ENCODE measurements around the gene USP8. TPM values are rescaled to one million over a fixed set of nuclear protein-coding genes. Genes with fewer than 3 reads are reported as not detected.
"Not testable (repeated sequence)": the region's sequence is repeated elsewhere in the genome, so short reads cannot be mapped to it uniquely, and the experiment has no call there.

Gene USP8
- total RNA-seq (2014; rRNA removed): 47.9 and 62.6 TPM in 2 replicates
- polyA plus RNA-seq (2012): 13.9 TPM

DNA sequence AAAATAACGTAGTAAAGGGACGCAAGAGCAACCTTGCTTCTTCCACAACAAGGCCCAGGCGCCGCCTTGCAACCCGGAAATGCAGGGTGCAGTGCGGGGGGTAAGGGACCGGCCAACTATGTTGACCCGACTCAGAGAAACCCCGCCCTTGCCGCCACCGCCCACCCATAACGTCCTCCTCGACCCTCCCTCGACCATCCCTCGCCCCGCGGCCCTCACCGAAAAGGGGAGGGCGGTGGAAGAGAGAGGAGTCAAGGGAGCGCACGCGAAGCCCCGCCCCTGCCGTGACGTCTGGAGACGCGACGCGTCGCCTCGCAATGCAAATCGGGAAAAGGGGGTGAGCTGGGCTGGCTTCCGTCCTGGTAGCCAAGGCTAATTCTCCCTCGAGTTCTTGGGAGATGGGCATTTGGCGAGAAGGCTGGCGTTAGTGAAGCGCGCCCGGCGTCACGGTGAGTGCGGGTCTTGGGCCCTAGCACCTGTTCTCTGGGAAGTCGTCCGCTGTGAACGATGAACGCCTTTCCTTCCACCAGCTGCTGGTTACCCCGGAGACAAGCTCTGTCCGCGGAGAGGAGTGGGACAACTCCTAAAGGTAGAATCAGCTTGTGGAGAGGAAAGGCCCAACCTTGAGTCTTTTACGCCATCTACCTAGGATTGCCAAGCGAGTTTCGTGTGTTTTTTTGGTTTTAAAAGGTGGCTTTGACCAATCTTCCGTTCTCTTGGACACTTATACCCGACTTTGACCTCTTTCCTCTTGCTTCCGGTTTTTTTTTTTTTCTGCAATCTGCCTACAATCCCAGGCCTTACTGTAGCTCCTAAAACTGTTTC lies at the start of gene USP8:
USP8 (plus strand) TSS at position 340 of the 825 bp plus-strand sequence. CDS start 14,669 bp downstream, outside the sequence.
- DNase-seq (ENCODE audit: low read depth): peak; percentile 97

DNA sequence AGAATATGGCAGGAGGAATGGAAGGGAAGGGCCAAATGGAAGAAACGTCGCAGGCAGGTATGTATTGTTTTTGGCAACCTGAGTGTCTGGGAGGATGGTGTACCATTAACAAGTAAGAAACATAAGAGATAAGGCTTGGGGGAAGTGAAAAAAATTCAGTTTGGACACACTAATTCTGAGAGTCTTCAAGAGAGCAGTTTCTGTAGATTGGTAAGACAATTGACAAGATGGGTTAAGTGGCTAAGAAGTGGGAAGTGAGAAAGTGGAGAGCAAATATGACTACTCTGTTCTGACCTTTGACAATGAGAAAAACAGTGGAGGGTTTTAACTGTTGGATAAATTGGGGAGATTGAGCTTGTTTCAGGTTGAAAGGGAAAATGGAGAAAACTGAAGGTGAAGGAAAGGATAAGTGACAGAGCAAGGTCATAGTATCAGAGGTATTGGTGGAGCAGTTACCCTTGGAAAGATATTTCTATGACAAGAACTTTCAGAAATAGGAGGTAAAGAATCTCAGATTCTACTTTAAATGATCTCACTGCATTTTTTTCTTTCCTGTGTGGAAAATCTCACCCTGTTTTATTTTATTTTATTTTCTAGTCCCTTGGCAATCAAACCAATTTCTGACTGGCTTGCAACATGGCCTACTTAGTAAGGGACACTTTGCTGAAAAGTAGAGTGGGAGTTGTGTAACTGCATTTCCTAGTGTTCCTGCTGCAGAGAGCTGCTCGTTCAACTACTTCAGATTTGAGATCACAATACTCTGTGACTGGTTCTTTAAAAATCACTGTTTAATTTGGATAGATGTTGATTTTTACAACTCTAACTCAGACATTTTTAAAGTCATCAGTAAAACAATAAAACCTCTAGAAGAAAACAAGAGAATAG lies 46.1 kb upstream of the USP8 start:
- DNase-seq (ENCODE audit: low read depth): no peak

DNA sequence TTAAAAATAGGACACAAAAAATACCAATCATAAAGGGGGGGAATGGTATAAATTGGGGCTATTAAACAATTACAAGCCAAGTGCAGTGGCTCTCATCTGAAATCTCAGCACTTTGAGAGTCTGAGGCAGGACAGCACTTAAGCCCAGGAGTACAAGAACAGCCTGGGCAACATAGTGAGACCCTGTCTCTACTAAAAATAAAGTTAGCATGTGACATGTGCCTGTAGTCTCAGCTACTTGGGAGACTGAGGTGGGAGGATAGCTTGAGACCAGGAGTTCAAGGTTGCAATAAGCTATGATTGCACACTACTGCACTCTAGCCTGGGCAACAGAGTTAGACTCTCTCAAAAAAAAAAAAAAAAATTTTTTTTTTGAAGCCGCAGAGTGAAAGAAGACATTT lies 45.4 kb upstream of the USP8 start:
- no peak for DNase-seq (ENCODE audit: low read depth)

DNA sequence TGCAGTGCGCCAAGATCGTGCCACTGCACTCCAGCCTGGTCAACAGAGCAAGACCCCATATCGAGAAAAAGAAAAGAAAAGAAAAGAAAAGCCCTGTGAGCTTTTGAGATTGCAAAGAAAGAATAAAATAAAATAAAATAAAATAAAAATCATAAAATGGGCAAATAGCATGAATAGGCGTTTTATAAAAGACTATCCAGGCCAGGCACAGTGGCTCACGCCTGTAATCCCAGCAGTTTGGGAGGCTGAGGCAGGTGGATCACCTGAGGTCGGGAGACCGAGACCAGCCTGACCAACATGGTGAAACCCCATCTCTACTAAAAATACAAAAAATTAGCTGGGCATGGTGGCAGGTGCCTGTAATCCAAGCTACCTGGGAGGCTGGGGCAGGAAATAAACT lies 44.8 kb upstream of the USP8 start:
- not testable (repeated sequence) for DNase-seq (ENCODE audit: low read depth)

DNA sequence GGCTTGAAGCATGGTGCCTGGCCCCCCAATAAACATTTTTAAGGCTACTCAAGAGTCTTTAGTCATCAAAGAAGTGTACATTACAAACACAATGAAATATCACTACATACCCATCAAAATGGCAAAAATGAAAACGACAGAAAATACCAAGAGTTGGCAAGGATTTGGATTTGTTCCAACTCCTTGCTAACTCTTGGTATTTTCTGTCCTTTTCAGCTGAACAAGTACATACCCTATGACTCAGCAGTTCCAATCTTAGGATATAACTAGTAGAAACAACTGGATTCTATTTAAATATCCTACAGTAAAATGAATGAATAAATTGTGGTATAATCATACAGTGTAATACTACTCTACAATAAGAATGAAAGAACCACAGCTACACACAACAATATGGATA lies 44.1 kb upstream of the USP8 start:
- peak; percentile 39 for DNase-seq (ENCODE audit: low read depth)

DNA sequence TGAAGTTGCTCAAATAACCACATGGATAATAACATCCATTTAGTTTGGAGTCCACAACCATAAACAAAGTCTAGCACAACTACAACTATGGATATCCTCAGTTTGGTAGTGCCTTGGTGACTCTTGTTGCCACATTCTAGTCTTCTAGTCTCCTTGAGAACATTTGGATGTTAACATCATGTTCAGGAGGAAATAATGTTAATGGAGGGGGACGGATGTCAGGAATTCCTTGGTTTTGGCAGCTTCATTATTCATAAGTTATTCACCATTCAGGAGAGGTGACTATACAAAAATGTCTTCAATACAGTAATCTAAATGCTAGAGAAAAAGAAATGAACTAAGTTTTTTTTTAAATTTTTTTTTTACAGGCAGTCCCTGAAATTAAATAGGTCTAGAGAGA lies 42.8 kb upstream of the USP8 start:
- DNase-seq (ENCODE audit: low read depth): no peak

DNA sequence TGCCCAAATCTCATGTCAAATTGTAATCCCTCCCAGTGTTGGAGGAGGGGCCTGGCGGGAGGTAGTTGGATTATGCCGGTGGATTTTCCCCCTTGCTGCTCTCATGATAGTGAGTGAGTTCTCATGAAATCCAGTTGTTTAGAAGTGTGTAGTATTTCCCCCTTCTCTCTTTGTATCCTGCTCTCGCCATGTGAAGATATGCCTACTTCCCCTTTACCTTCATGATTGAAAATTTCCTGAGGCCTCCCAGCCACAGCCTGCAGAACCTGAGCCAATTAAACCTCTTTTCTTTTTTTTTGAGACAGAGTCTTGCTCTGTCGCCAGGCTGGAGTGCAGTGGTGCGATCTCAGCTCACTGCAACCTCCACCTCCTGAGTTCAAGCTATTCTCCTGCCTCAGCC lies 41.8 kb upstream of the USP8 start:
- not testable (repeated sequence) for DNase-seq (ENCODE audit: low read depth)

DNA sequence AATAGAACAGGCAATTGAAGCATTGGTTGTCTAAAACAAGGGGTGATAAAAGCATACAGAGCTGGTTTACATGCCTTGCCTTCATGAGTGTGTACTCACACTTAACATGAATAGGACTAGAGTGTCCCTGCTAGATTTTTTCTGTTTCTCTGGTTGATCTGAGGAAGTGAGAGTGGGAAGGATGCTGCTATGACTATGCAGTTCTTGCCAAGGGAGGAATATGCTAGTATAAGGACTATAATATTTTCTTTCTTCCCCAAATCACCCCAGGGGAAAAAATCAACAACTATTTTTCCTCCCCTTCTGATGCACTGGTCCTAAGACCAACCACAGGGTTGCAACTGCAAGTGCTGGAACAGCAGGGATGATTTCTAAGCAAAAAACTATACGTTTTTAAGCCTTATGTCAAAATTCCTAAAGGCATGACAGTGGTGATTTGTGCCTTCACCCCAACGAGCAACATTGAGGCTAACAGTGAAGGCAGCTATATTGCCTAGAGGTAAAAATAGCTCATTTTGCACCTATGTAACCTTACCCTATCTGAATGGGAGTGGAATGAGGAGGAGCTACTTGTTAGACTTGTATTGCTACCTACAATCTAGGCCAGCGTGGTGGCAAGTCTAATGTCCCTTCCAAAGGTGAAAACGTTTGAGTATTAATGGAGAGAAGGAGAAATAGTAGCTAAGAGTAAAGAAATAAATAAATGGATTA lies 33.5 kb upstream of the USP8 start:
- no peak for DNase-seq (ENCODE audit: low read depth)

DNA sequence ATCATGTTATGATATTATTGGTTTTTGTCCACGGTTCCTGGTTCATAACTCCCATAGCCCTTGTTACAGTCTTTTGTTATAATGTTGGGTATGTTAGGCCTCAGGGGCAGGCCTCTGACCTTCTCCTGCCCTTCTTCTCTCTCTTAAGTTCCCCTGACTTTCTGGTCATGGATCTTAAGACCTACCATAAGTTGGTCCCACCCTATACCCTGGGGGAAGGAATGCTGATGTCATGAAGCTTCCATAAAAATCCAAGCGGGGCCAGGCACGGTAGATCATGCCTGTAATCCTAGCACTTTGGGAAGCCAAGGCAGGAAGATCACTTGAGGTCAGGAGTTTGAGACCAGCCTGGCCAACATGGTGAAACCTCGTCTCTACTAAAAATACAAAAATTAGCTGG lies 32.6 kb upstream of the USP8 start:
- DNase-seq (ENCODE audit: low read depth): not testable (repeated sequence)

DNA sequence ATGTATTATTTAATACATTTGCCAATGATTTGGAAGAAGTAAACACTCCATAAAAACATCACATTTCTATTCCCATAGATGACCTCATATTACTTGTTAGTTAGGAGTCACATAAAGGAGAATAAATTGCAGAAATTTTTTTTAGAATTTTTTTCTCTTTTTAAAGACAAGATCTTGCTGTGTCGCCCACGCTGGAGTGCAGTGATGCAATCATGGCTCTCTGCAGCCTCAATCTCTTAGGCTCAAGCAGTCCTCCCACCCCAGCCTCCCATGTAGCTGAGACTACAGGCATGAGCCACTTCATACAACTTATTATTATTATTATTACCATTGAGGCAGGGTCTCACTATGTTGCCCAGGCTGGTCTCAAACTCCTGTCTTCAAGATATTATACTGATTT lies 12.3 kb upstream of the USP8 start:
- no peak for DNase-seq (ENCODE audit: low read depth)

DNA sequence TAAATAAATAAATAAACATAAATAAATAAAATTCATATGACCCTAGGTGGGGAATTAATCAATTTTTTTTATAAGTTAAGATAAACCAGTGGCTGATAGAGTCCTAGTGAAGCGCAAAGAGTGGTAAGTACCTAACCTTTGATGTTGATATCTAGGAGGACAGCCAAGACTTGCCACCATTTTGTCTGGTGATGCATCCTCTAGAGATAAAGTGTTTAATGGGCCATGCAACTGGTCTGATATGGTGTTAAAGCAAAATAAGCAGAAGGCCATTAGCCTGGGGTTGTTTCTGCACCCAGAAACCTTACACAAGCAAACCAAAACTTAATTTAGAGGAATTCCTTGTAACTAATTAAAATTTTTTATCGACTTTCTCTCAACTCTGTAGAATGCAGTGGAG lies 9.6 kb upstream of the USP8 start:
- DNase-seq (ENCODE audit: low read depth): no peak

DNA sequence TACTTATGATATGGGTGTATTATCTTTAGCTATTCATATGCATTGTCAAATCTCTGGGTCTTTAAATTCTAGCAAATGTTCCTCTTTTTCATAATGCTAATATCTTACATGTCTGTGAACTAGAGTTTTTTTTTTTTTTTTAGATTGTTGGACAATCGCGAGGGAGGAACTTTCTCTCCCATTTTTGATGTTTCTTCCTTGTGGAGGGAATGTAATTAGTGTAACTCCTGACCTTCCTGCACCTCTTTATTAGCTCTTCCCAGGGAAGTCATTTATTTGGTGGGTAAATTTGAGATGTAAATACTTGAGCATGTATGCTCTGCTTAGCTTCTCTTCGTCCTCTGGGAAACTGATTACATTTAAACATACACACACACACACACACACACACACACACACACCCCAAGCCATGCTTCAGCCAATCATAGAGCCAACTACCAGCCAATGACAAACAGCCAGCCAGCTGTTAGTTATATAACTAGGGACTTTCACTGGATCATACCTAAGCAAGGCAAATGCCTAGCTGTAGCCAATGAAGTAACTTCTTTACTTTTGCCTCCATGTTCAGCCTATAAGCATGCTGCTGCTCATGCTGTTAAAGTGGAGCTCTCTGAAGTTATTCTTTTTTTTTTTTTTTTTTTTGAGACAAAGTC lies 8.3 kb upstream of the USP8 start:
- peak; percentile 16 for DNase-seq (ENCODE audit: low read depth)

DNA sequence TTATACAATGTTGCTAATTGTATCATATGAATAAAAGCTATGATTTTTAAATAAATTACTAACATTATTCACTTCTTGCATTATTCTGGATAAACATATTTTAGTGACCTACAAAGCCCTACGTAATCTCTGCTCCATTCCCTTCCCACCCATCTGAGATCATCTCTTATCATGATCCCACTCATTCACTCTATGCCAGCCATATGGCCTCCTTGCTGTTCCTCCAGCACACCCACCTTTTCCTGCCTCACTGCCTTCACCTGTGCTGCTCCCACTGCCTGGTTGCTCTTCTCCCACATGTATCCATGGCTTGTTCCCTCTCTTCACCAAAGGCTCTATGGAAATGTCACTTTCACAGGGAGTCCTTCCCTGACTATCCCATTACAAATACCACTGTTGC lies 7.3 kb upstream of the USP8 start:
- no peak for DNase-seq (ENCODE audit: low read depth)

DNA sequence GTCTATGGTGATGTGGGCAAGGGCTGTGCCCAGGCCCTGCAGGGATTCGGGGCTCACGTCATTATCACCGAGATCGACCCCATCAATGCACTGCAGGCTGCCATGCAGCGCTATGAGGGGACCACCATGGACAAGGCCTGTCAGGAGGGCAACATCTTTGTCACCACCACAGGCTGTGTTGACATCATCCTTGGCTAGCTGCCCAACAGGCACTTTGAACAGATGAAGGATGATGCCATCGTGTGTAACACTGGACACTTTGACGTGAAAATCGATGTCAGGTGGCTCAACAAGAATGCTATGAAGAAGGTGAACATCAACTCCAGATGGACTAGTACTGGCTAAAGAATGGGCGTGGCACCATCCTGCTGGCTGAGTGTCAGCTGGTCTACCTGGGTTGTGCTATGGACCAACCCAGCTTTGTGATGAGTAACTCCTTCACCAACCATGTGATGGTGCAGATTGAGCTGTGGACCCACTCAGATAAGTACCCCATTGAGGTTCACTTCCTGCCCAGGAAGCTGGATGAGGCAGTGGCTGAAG lies 6.1 kb upstream of the USP8 start:
- peak; percentile 5 for DNase-seq (ENCODE audit: low read depth)

DNA sequence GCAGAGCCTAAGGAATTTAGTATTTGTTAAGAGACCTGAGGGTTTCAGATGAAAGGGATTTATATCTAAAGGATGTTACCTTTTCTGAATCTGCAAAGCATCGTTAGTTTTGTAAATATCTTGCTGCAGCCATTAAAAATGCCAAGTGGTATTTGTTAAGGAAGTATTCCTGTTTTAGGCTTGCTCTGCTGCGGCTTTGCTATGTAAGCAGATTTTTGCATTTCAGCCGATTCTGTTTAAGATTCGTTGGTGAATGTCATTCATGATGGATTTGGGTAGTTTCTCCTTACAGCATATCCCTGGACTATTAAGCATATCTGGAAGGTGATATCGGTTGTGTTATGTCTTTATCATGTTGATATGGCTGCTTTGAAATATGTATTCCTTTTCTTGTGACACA lies 1.0 kb downstream of the USP8 start:
- DNase-seq (ENCODE audit: low read depth): no peak

DNA sequence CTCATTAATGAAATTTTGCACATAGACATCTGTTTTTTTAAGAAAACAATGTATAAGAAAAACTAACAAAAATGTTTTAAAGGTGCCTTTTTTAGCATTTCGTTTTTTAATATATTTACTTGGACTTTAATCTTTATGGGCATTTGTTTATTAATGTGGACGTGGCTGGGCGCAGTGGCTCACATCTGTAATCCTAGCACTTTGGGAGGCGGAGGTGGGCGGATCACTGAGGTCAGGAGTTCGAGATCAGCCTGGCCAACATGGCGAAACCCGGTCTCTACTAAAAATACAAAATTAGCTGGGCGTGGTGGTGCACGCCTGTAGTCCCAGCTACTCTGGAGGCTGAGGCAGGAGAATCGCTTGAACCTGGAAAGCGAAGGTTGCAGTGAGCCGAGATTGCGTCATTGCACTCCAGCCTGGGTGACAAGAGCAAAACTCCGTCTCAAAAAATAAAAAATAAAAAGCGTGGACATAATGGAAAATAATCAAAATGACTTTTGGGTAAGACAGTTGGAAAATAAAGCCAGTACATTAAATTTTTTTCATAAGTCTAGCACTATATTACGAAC lies 1.6 kb downstream of the USP8 start:
- DNase-seq (ENCODE audit: low read depth): not testable (repeated sequence)

DNA sequence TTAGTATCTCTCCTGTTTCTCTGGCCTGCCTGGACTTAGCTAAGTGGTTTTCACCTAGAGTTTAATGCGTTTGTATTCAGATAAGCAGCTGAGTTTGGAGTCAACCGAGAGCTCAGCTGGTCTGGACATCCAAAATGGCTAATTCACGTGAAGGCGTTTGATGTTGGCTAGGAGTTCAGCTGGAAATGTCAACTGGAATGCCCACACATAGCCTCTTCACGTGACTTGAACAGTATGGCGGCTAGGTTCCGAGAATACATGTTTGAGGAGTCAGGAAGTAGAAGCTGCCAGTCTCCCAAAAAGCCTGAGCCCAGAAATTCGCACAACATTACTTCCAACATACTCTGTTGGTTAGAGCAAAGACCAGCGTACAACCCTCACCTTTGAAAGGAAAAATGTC lies 2.2 kb downstream of the USP8 start:
- no peak for DNase-seq (ENCODE audit: low read depth)

DNA sequence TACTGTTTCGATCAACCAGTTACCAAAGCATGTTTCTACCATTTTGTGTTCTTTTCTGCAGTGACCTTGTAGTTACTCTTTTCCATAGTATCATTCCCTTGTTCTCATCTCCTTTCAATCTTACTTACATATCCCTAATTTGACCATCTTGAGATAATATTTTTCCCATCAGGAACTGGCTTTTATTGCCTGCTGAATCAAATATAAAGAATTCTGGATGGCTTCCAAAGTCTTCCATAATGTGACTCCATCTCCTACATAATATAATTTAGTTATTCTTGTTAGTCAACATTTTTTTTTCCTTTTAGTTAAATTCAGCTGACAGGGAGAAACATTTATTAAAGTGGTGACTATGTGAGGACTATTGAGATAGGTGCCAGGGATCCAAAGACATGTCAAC lies 7.0 kb downstream of the USP8 start:
- DNase-seq (ENCODE audit: low read depth): no peak

DNA sequence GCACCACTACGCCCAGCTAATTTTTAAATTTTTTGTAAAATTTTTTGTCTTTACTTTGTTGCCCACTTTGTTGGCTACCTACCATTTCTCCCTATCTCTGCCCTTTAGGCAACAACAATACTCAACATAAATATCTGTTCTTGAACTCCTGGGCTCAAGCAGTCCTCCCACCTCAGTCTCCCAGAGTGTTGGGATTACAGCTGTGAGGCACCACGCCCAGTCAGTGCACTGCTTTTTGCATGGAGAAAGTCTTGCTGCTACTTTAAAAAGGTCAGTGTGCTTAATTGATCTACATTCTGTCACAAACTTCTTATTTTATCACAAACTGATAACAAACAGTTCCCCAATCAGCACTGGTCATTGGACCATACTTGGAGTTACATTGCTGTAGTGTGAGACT lies 8.0 kb downstream of the USP8 start:
- DNase-seq (ENCODE audit: low read depth): no peak

DNA sequence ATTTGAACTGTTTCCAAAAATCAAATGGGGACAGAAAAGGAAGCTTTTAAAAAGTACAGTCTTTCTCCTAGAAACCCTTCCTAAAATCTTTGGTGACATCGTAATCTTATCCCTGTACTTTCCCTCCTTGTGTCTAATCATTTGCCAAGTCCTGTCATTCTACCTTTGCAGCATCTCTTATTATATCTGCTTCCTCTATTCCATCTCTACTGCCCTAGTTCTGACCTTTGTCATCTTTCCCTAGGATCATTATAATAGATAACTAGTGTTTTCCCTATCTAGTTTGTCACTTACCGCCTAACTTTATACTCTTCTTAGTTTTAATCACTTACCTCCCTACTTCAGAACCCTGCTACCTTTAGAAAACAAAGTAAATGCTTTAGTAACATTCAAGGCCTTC lies 11.6 kb downstream of the USP8 start:
- DNase-seq (ENCODE audit: low read depth): no peak

DNA sequence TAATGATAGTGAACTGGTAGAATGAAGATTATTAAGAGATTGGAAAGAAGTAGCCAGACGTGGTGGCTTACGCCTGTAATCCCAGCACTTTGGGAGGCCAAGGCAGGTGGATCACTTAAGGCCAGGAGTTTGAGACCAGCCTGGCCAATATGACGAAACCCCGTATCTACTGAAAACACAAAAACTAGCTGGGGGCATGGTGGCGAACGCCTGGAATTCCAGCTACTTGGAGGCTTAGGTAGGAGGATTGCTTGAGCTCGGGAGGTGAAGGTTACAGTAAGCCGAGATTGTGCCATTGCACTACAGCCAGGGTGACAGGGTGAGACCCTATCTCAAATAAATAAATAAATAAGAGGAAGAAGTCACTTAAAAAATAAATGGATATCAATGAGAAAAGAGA lies 14.0 kb downstream of the USP8 start:
- no peak for DNase-seq (ENCODE audit: low read depth)

Data from LHCN-M2 (cell line).